Activated naive CD4-positive, alpha-beta T cell treated with Interleukin-2 at 50 U/mL for 16 hours (primary cell): ENCODE data around the gene LYSMD1.

Experiments
- DNase-seq: peaks from one replicate; pipeline ENCODE4 v3.0.0-alpha.2; 2020

The LYSMD1 gene

GRCh38 chr1:151135433-151136385 lies 30.0 kb downstream of the LYSMD1 start:
- DNase-seq, result no peak

GRCh38 chr1:151134991-151135390 lies 30.7 kb downstream of the LYSMD1 start:
- no peak for DNase-seq

GRCh38 chr1:151134396-151134795 lies 31.3 kb downstream of the LYSMD1 start:
- no peak for DNase-seq

- no peak for DNase-seq
Observed at GRCh38 chr1:151133018-151133806, 32.5 kb downstream of the LYSMD1 start.

GRCh38 chr1:151132335-151133017 lies 33.2 kb downstream of the LYSMD1 start:
- DNase-seq, result no peak

GRCh38 chr1:151131701-151132334 lies 33.9 kb downstream of the LYSMD1 start:
- no peak for DNase-seq

GRCh38 chr1:151130987-151131586 lies 34.6 kb downstream of the LYSMD1 start:
- DNase-seq, result peak; percentile 79

- DNase-seq, result no peak
Observed at GRCh38 chr1:151128800-151129199, 36.9 kb downstream of the LYSMD1 start.

- no peak for DNase-seq
Observed at GRCh38 chr1:151124763-151125403, 40.8 kb downstream of the LYSMD1 start.

GRCh38 chr1:151113877-151114276 lies 51.8 kb downstream of the LYSMD1 start:
- DNase-seq, result no peak
